Measurements from ENCODE around the gene BMF.
"Not testable (repeated sequence)": the region's sequence is repeated elsewhere in the genome, so short reads cannot be mapped to it uniquely, and the experiment has no call there.

DNA sequence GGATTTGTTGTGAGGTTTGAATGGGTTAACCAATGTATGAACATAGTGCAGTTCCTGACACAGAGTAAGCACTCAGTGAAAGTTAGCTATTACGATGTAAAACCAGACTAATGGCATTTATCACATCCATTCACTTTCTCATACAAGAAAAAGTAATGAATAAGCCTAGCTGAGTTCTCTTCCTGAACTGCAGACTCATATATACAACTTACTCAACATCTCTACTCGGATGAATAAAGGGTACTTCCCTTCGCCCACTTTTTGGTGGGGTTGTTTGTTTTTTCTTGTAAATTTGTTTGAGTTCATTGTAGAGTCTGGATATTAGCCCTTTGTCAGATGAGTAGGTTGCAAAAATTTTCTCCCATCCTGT is 29.5 kb upstream of the BMF start:
- TF ChIP-seq, protein P1, sequence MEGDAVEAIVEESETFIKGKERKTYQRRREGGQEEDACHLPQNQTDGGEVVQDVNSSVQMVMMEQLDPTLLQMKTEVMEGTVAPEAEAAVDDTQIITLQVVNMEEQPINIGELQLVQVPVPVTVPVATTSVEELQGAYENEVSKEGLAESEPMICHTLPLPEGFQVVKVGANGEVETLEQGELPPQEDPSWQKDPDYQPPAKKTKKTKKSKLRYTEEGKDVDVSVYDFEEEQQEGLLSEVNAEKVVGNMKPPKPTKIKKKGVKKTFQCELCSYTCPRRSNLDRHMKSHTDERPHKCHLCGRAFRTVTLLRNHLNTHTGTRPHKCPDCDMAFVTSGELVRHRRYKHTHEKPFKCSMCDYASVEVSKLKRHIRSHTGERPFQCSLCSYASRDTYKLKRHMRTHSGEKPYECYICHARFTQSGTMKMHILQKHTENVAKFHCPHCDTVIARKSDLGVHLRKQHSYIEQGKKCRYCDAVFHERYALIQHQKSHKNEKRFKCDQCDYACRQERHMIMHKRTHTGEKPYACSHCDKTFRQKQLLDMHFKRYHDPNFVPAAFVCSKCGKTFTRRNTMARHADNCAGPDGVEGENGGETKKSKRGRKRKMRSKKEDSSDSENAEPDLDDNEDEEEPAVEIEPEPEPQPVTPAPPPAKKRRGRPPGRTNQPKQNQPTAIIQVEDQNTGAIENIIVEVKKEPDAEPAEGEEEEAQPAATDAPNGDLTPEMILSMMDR (IDR thresholded peaks at IDR 0.05) = not testable (repeated sequence)
- not testable (repeated sequence) for TF ChIP-seq POLR2A (IDR thresholded peaks at IDR 0.05)
